ENCODE results near the gene IL1RAPL1. TPM values are rescaled to one million over a fixed set of nuclear protein-coding genes. Genes with fewer than 3 reads are reported as not detected.

IL1RAPL1 gene
- total RNA-seq, 2 donors from 2014 or later: 1.2 to 3.0 TPM

DNA sequence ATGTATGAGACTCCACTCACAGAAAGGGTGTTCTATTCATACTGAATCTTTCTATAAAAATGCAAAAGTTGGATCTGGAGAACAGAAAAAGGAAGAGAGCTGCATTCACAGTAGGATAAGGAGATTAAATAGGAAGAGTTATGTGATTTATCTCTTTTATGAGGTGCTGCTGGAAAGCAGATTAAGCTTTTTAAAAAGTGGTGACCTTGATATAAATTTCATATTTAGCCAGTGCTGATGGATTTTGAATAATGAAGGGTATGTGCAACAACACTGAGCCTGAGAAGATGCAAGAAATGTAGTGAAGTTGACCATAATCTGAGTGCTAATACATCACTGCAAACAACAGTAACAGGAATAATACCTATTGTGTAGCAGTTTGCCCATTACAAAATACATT is 795.6 kb downstream of the IL1RAPL1 start:
- Histone ChIP-seq H3K36me3 (no peaks in the 10 kb centered on the region), H3K27me3 (peaks cover 0 to 3% of the 10 kb centered on the region in 2 donors), H3K27ac (no peak overlapping the region), H3K9me3 (peaks cover 0 to 7% of the 10 kb centered on the region in 2 donors), H3K4me1 (no peaks in the 10 kb centered on the region), H3K4me3 (no peak overlapping the region)
- DNase-seq (ENCODE audit: low spot score): no peak
- TF ChIP-seq, protein P1, sequence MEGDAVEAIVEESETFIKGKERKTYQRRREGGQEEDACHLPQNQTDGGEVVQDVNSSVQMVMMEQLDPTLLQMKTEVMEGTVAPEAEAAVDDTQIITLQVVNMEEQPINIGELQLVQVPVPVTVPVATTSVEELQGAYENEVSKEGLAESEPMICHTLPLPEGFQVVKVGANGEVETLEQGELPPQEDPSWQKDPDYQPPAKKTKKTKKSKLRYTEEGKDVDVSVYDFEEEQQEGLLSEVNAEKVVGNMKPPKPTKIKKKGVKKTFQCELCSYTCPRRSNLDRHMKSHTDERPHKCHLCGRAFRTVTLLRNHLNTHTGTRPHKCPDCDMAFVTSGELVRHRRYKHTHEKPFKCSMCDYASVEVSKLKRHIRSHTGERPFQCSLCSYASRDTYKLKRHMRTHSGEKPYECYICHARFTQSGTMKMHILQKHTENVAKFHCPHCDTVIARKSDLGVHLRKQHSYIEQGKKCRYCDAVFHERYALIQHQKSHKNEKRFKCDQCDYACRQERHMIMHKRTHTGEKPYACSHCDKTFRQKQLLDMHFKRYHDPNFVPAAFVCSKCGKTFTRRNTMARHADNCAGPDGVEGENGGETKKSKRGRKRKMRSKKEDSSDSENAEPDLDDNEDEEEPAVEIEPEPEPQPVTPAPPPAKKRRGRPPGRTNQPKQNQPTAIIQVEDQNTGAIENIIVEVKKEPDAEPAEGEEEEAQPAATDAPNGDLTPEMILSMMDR (IDR thresholded peaks at IDR 0.05): no peak

DNA sequence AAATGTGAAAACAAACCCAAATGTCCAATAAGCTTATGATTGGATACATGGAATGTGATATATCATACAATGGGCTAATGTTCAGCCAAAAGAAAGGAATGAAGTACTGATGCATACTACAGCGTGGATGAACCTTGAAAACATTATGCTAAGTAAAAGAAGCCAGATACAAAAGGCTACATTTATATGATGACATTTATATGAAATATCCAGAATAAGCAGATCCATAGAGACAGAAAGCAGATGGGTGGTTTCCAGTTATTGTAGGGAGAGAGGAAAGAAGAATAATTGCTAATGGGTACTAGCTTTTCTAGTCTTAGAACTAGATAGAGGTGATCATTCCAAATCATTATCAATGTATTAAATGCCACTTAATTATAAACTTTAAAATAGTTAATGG is 801.3 kb downstream of the IL1RAPL1 start:
- H3K9me3 ChIP-seq: no peaks in the 10 kb centered on the region
- TF ChIP-seq, protein P1 (IDR thresholded peaks at IDR 0.05): no peak

DNA sequence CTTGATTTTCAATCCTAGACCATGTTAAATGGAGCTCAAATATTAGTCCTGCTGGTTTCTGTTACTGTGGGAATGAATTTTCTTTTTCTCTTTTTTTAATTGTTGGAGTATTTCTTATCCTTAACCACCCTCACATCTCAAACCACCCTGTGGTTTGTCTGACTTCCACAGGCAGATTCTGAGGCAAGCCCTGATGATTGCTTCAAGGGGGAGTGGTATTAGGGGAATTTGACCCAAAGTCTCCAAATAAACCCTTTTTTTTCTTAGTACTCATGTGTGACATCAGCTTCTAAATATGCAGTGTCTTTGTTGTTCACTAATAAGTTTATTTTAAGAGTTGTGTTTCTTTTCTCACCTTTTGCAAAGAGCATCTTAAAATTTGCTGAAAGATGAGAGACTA is 810.3 kb downstream of the IL1RAPL1 start:
- Histone ChIP-seq H3K27me3 (no peaks in the 10 kb centered on the region), H3K36me3 (no peaks in the 10 kb centered on the region), H3K27ac (no peak overlapping the region), H3K9me3 (no peaks in the 10 kb centered on the region), H3K4me1 (no peaks in the 10 kb centered on the region), H3K4me3 (no peak overlapping the region)
- no peak for DNase-seq (ENCODE audit: low spot score)
- TF ChIP-seq, protein P1 (IDR thresholded peaks at IDR 0.05): no peak

More for the DNA sequence above, 801.3 kb downstream of the IL1RAPL1 start:
- no peak for DNase-seq (ENCODE audit: low spot score)
- H3K36me3 ChIP-seq: no peaks in the 10 kb centered on the region
- no peak overlapping the region for H3K27ac ChIP-seq
- H3K4me1 ChIP-seq: no peaks in the 10 kb centered on the region
- no peaks in the 10 kb centered on the region for H3K27me3 ChIP-seq
- no peak overlapping the region for H3K4me3 ChIP-seq

DNA sequence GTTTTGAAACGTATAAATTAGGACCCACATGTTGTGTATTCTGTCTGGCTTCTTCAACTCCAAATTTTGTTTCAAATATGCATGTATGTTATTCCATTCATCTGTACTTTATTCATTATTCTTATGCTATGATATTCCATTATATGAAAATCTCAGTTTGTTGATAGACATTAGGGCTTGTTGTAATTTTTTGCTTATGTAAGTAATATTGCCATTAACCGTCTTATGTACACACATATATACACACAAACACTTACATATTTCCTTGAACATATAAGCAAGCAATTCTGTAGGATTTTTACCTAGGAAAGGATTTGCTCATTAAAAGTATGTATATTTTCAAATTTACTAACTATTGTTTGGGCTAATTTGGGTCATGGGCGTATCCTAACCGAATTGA is 820.1 kb downstream of the IL1RAPL1 start:
- no peaks in the 10 kb centered on the region for H3K36me3 ChIP-seq
- peaks cover 0 to 6% of the 10 kb centered on the region in 2 donors for H3K9me3 ChIP-seq
- H3K27ac ChIP-seq: no peak overlapping the region
- H3K27me3 ChIP-seq: no peaks in the 10 kb centered on the region
- TF ChIP-seq, protein P1 (IDR thresholded peaks at IDR 0.05): no peak
- H3K4me1 ChIP-seq: no peaks in the 10 kb centered on the region
- no peak overlapping the region for H3K4me3 ChIP-seq
- DNase-seq (ENCODE audit: low spot score): no peak

DNA sequence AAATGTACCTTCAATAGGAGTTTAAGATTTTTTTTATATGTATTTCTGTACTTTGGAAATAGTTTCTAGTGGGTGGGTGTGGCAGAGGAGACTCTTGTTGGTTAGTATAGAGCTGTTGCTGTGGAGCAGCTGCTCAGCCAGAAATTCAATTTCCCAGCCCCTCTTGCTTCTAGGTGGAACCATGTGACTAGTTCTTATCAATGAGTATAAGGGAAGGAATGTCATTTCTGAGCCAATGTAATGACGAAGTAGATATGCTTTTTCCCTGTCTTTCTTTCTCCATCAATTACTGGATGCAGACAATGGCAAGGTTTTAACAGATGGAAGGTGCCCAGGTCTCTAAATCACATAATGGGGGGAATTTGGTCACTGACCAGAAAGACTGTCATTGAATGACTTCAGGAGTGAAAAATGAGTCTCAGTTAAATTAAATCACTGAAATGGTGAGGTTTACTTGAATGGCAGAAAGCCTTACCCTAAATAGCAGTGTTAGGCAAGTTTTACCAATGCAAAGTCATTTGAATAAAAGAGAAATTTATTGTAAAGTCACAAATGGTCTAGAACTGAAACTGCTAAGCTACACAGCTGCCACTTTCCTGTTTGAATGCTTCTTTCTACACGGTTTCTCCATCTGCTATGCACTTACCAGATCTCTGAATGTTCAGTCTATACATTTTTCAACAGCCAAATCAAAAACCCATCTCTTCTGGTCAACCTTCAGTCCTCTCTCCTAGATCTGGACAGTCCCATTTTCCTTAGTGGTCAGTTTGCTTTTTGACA is 832.7 kb downstream of the IL1RAPL1 start:
- Histone ChIP-seq H3K27me3 (no peaks in the 10 kb centered on the region), H3K4me3 (no peak overlapping the region), H3K36me3 (no peaks in the 10 kb centered on the region), H3K27ac (no peak overlapping the region), H3K9me3 (no peaks in the 10 kb centered on the region), H3K4me1 (no peaks in the 10 kb centered on the region)
- DNase-seq (ENCODE audit: low spot score): no peak
- TF ChIP-seq, protein P1 (IDR thresholded peaks at IDR 0.05): no peak

DNA sequence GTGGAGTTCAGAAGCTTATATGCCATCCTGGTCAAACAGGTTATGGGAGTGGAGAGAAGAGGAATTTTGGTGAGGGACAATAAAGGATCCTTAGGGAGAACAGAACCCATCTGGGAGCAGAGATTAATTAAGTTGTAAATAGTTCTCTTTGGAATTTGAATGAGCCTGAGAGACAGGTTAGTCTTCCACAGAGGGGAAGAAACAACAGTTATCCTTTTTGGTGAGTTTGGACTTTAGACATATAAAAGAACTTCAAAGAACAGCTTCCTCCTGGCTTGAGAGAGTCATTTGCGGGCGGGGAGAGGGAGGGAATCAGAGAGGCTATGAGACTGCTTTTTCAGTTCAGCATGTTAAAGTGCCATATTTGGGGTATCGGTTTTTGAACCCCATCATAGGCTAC is 834.8 kb downstream of the IL1RAPL1 start:
- DNase-seq (ENCODE audit: low spot score): no peak

More for the DNA sequence above, 834.8 kb downstream of the IL1RAPL1 start:
- Histone ChIP-seq H3K27me3 (no peaks in the 10 kb centered on the region), H3K36me3 (no peaks in the 10 kb centered on the region), H3K4me1 (no peaks in the 10 kb centered on the region), H3K9me3 (peaks cover 0 to 2% of the 10 kb centered on the region in 2 donors), H3K4me3 (no peak overlapping the region), H3K27ac (no peak overlapping the region)
- TF ChIP-seq, protein P1 (IDR thresholded peaks at IDR 0.05): no peak
